ENCODE measurements around the gene UBE2Q2. TPM values are rescaled to one million over a fixed set of nuclear protein-coding genes. Genes with fewer than 3 reads are reported as not detected.
"Not testable (repeated sequence)": the region's sequence is repeated elsewhere in the genome, so short reads cannot be mapped to it uniquely, and the experiment has no call there.

The UBE2Q2 gene
- polyA plus RNA-seq: 10 to 100 TPM; 10.9 to 12.2 TPM

- Histone ChIP-seq H3K9me3 (ENCODE audit: control insufficient read depth in 2 of 2, insufficient read depth in 1 of 2, low read depth in 1 of 2, low read length in 1 of 2) (no peaks in the 10 kb centered on the region), H3K36me3 (ENCODE audit: control insufficient read depth in 2 of 2, insufficient read depth in 2 of 2, low read length in 1 of 2) (no peaks in the 10 kb centered on the region), H3K4me3 (ENCODE audit: low read depth in 1 of 2, low read length in 2 of 2) (peak within 1 kb of the TSS; percentile 80 to 95), H3K27ac (ENCODE audit: low read depth in 2 of 2, low read length in 1 of 2) (peak within 1 kb of the TSS; percentile 82 to 93), H3K27me3 (ENCODE audit: control insufficient read depth in 1 of 2, insufficient read depth in 2 of 2, low read length in 2 of 2) (no peaks in the 10 kb centered on the region), H3K4me1 (ENCODE audit: control insufficient read depth in 2 of 2, insufficient read depth in 2 of 2, low read length in 1 of 2) (peaks cover 0 to 8% of the 10 kb centered on the region in 2 donors)
- 1% methylated on average over 86 to 109 of the region's 109 CpGs for WGBS, 2 donors
Measured at GRCh38 chr15:75842722-75843677, at the start of gene UBE2Q2. Gene UBE2Q2, plus strand, starts transcription at chr15:75843447. Its CDS starts 220 bp downstream, at chr15:75843667.

GRCh38 chr15:75796321-75796720 lies 46.9 kb upstream of the UBE2Q2 start:
- Histone ChIP-seq H3K4me3 (ENCODE audit: low read depth in 1 of 2, low read length in 2 of 2) (no peak overlapping the region), H3K27ac (ENCODE audit: low read depth in 2 of 2, low read length in 1 of 2) (no peak overlapping the region), H3K36me3 (ENCODE audit: control insufficient read depth in 2 of 2, insufficient read depth in 2 of 2, low read length in 1 of 2) (no peaks in the 10 kb centered on the region), H3K9me3 (ENCODE audit: control insufficient read depth in 2 of 2, insufficient read depth in 1 of 2, low read depth in 1 of 2, low read length in 1 of 2) (no peaks in the 10 kb centered on the region), H3K4me1 (ENCODE audit: control insufficient read depth in 2 of 2, insufficient read depth in 2 of 2, low read length in 1 of 2) (no peaks in the 10 kb centered on the region), H3K27me3 (ENCODE audit: control insufficient read depth in 1 of 2, insufficient read depth in 2 of 2, low read length in 2 of 2) (no peaks in the 10 kb centered on the region)
- 71 to 75% methylated on average over 2 of the region's 2 CpGs for WGBS, 2 donors

- 95 to 100% methylated on average over 1 of the region's 1 CpG for whole genome bisulfite sequencing, 2 donors
Measured at GRCh38 chr15:75797146-75797545, 46.1 kb upstream of the UBE2Q2 start.

GRCh38 chr15:75799190-75799589 lies 44.1 kb upstream of the UBE2Q2 start:
- Histone ChIP-seq H3K36me3 (ENCODE audit: control insufficient read depth in 2 of 2, insufficient read depth in 2 of 2, low read length in 1 of 2) (no peaks in the 10 kb centered on the region), H3K27ac (ENCODE audit: low read depth in 2 of 2, low read length in 1 of 2) (no peak overlapping the region), H3K27me3 (ENCODE audit: control insufficient read depth in 1 of 2, insufficient read depth in 2 of 2, low read length in 2 of 2) (no peaks in the 10 kb centered on the region), H3K4me3 (ENCODE audit: low read depth in 1 of 2, low read length in 2 of 2) (no peak overlapping the region), H3K4me1 (ENCODE audit: control insufficient read depth in 2 of 2, insufficient read depth in 2 of 2, low read length in 1 of 2) (no peaks in the 10 kb centered on the region), H3K9me3 (ENCODE audit: control insufficient read depth in 2 of 2, insufficient read depth in 1 of 2, low read depth in 1 of 2, low read length in 1 of 2) (no peaks in the 10 kb centered on the region)

More at GRCh38 chr15:75797146-75797545, 46.1 kb upstream of the UBE2Q2 start:
- H3K36me3 ChIP-seq (ENCODE audit: control insufficient read depth in 2 of 2, insufficient read depth in 2 of 2, low read length in 1 of 2); H3K27ac ChIP-seq (ENCODE audit: low read depth in 2 of 2, low read length in 1 of 2); H3K27me3 ChIP-seq (ENCODE audit: control insufficient read depth in 1 of 2, insufficient read depth in 2 of 2, low read length in 2 of 2); H3K9me3 ChIP-seq (ENCODE audit: control insufficient read depth in 2 of 2, insufficient read depth in 1 of 2, low read depth in 1 of 2, low read length in 1 of 2); H3K4me1 ChIP-seq (ENCODE audit: control insufficient read depth in 2 of 2, insufficient read depth in 2 of 2, low read length in 1 of 2); H3K4me3 ChIP-seq (ENCODE audit: low read depth in 1 of 2, low read length in 2 of 2): not testable (repeated sequence)

GRCh38 chr15:75800409-75800808 lies 42.8 kb upstream of the UBE2Q2 start:
- H3K9me3 ChIP-seq (ENCODE audit: control insufficient read depth in 2 of 2, insufficient read depth in 1 of 2, low read depth in 1 of 2, low read length in 1 of 2); H3K36me3 ChIP-seq (ENCODE audit: control insufficient read depth in 2 of 2, insufficient read depth in 2 of 2, low read length in 1 of 2); H3K4me1 ChIP-seq (ENCODE audit: control insufficient read depth in 2 of 2, insufficient read depth in 2 of 2, low read length in 1 of 2); H3K4me3 ChIP-seq (ENCODE audit: low read depth in 1 of 2, low read length in 2 of 2); H3K27me3 ChIP-seq (ENCODE audit: control insufficient read depth in 1 of 2, insufficient read depth in 2 of 2, low read length in 2 of 2); H3K27ac ChIP-seq (ENCODE audit: low read depth in 2 of 2, low read length in 1 of 2): not testable (repeated sequence)
- 94 to 95% methylated on average over 4 of the region's 4 CpGs for WGBS, 2 donors

- H3K9me3 ChIP-seq (ENCODE audit: control insufficient read depth in 2 of 2, insufficient read depth in 1 of 2, low read depth in 1 of 2, low read length in 1 of 2): no peaks in the 10 kb centered on the region
- 6 to 7% methylated on average over 25 of the region's 25 CpGs for WGBS, 2 donors
- no peaks in the 10 kb centered on the region for H3K4me1 ChIP-seq (ENCODE audit: control insufficient read depth in 2 of 2, insufficient read depth in 2 of 2, low read length in 1 of 2)
- no peaks in the 10 kb centered on the region for H3K36me3 ChIP-seq (ENCODE audit: control insufficient read depth in 2 of 2, insufficient read depth in 2 of 2, low read length in 1 of 2)
- no peak overlapping the region for H3K27ac ChIP-seq (ENCODE audit: low read depth in 2 of 2, low read length in 1 of 2)
- H3K27me3 ChIP-seq (ENCODE audit: control insufficient read depth in 1 of 2, insufficient read depth in 2 of 2, low read length in 2 of 2): no peaks in the 10 kb centered on the region
- no peak overlapping the region for H3K4me3 ChIP-seq (ENCODE audit: low read depth in 1 of 2, low read length in 2 of 2)
Measured at GRCh38 chr15:75801859-75802593, 41.2 kb upstream of the UBE2Q2 start.

- H3K36me3 ChIP-seq (ENCODE audit: control insufficient read depth in 2 of 2, insufficient read depth in 2 of 2, low read length in 1 of 2); H3K4me1 ChIP-seq (ENCODE audit: control insufficient read depth in 2 of 2, insufficient read depth in 2 of 2, low read length in 1 of 2); H3K27me3 ChIP-seq (ENCODE audit: control insufficient read depth in 1 of 2, insufficient read depth in 2 of 2, low read length in 2 of 2); H3K4me3 ChIP-seq (ENCODE audit: low read depth in 1 of 2, low read length in 2 of 2); H3K27ac ChIP-seq (ENCODE audit: low read depth in 2 of 2, low read length in 1 of 2); H3K9me3 ChIP-seq (ENCODE audit: control insufficient read depth in 2 of 2, insufficient read depth in 1 of 2, low read depth in 1 of 2, low read length in 1 of 2): not testable (repeated sequence)
- 17 to 38% methylated on average over 2 of the region's 2 CpGs for WGBS, 2 donors
Measured at GRCh38 chr15:75807486-75807885, 35.8 kb upstream of the UBE2Q2 start.

GRCh38 chr15:75808009-75808408 lies 35.2 kb upstream of the UBE2Q2 start:
- not testable (repeated sequence) for H3K4me3 ChIP-seq (ENCODE audit: low read depth in 1 of 2, low read length in 2 of 2); H3K9me3 ChIP-seq (ENCODE audit: control insufficient read depth in 2 of 2, insufficient read depth in 1 of 2, low read depth in 1 of 2, low read length in 1 of 2); H3K4me1 ChIP-seq (ENCODE audit: control insufficient read depth in 2 of 2, insufficient read depth in 2 of 2, low read length in 1 of 2); H3K27ac ChIP-seq (ENCODE audit: low read depth in 2 of 2, low read length in 1 of 2); H3K36me3 ChIP-seq (ENCODE audit: control insufficient read depth in 2 of 2, insufficient read depth in 2 of 2, low read length in 1 of 2); H3K27me3 ChIP-seq (ENCODE audit: control insufficient read depth in 1 of 2, insufficient read depth in 2 of 2, low read length in 2 of 2)
- WGBS, 2 donors: 76 to 90% methylated on average over 6 of the region's 6 CpGs

GRCh38 chr15:75808563-75808962 lies 34.7 kb upstream of the UBE2Q2 start:
- Histone ChIP-seq H3K4me3 (ENCODE audit: low read depth in 1 of 2, low read length in 2 of 2) (no peak overlapping the region), H3K9me3 (ENCODE audit: control insufficient read depth in 2 of 2, insufficient read depth in 1 of 2, low read depth in 1 of 2, low read length in 1 of 2) (no peaks in the 10 kb centered on the region), H3K4me1 (ENCODE audit: control insufficient read depth in 2 of 2, insufficient read depth in 2 of 2, low read length in 1 of 2) (peaks cover 0 to 2% of the 10 kb centered on the region in 2 donors), H3K27ac (ENCODE audit: low read depth in 2 of 2, low read length in 1 of 2) (no peak overlapping the region), H3K36me3 (ENCODE audit: control insufficient read depth in 2 of 2, insufficient read depth in 2 of 2, low read length in 1 of 2) (no peaks in the 10 kb centered on the region), H3K27me3 (ENCODE audit: control insufficient read depth in 1 of 2, insufficient read depth in 2 of 2, low read length in 2 of 2) (no peaks in the 10 kb centered on the region)
- WGBS, 2 donors: 81 to 83% methylated on average over 6 of the region's 6 CpGs

Measured in esophagus (tissue), 2 donors.